ENCODE measurements around the gene PRAF2. TPM values are rescaled to one million over a fixed set of nuclear protein-coding genes. Genes with fewer than 3 reads are reported as not detected.

PRAF2 gene
- polyA plus RNA-seq, 2 of the 4 experiments (the other 2 are of a cell fraction): 13.6 to 35.4 TPM

DNA sequence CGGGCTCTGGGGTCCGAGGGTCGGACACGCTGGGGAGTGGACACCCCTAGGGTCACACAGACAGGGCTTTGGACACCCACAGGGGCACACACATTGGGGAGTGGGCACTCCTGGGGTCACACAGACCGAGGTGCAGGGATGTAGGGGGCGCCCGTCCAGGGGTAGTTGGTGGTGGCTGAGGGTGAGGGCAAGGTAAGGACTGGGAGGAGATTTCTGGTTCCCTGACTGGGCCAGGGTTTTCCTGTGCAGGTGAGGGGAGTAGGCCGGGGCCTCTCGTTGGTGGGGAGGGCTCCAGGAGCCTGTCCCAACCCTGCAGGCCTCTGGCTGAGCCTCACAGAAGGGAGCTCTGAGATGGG lies 27.8 kb upstream of the PRAF2 start:
- 24% methylated on average over 4 of the region's 9 CpGs for WGBS (ENCODE audit: missing lambda C conversion rate)
- ChIA-PET POLR2A (interaction anchor here (1.0 kb wide), 2 partner anchors 22 to 70 kb away, joined by 3 read pairs; partner anchors contain the start of gene PLP2), CTCF (interaction anchor here (1.8 kb wide), 1 partner anchor 12 kb away, joined by 4 read pairs; no protein-coding TSS in a partner anchor)
- TF ChIP-seq MAFK (IDR thresholded peaks at IDR 0.05; ENCODE audit: partially characterized antibody): no peak
- 0 out of 2 replicates have a peak, but pooled peaks have one; percentile 7 for TF ChIP-seq E2F6 (IDR thresholded peaks at IDR 0.05; ENCODE audit: borderline replicate concordance, low read depth)
- Histone ChIP-seq H3K4me2 (peak overlapping the region; percentile 87), H3K27ac (peak overlapping the region; percentile 83 to 97), H3K4me3 (peak overlapping the region; percentile 65), H3K9me3 (no peaks in the 10 kb centered on the region), H3K4me1 (peaks cover 14% of the 10 kb centered on the region; the same call in 2 of the 3 replicates)
- DNase-seq (ENCODE audit: low read depth in 1 of 2, low spot score in 1 of 2) (no peak), FAIRE-seq (no peak), ATAC-seq (peak; percentile 44 to 53)

DNA sequence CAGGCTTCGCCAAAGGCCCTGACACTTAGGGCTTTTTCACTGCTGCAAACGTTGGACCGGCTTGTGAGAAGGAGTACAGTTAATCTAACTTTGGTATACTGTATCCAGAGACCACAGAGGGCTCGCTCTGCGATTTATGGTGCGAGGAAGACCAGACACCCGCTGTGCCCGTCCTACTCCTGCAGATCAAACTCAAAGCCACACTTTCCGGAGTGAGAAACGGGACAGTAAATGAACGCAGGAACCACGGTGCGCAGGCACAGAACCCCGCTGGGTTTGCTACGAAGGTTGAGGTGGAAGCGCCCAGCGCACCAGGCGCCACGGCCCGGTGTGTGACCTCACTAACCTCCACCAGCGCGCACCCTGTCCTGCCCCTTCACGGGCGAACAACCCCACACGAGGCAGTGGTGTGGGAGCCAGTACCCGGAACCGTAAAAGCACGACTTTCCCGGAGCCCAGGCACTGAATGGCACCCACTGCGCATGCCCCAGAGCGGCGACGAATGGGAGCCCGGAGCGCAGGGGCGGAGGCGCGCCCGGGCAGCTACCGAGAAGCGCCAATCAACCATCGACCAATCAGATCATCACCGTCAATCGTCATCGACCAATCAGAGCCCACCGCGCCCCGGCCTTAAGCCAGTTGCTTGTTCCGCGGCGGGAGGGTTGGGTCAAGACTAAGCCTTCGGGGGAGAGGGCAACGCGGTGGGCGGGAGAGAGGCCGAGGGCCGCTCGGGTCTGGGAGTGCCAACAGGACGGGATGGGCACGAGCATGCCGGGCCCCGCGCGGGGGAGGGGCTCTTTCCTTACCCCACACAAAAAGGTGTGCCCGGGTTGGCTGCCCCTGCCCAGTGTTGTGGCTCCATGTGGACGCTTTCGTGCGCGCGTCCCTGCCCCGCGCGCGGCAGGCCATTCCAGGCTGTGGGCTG lies 27.2 kb upstream of the PRAF2 start:
- peak; percentile 95 for FAIRE-seq
- POLR2A ChIA-PET: interaction anchor here (0.6 to 1.0 kb wide), 4 partner anchors 22 to 143 kb away, joined by 3 read pairs; partner anchors contain the start of gene PLP2

More for the DNA sequence above, 27.2 kb upstream of the PRAF2 start:
- Histone ChIP-seq H3K4me3 (peak overlapping the region; percentile 65), H3K27ac (peak overlapping the region; percentile 83 to 97), H3K4me1 (peaks cover 14% of the 10 kb centered on the region; the same call in 2 of the 3 replicates), H3K9me3 (no peaks in the 10 kb centered on the region), H3K4me2 (peak overlapping the region; percentile 87)
- TF ChIP-seq, protein P1, sequence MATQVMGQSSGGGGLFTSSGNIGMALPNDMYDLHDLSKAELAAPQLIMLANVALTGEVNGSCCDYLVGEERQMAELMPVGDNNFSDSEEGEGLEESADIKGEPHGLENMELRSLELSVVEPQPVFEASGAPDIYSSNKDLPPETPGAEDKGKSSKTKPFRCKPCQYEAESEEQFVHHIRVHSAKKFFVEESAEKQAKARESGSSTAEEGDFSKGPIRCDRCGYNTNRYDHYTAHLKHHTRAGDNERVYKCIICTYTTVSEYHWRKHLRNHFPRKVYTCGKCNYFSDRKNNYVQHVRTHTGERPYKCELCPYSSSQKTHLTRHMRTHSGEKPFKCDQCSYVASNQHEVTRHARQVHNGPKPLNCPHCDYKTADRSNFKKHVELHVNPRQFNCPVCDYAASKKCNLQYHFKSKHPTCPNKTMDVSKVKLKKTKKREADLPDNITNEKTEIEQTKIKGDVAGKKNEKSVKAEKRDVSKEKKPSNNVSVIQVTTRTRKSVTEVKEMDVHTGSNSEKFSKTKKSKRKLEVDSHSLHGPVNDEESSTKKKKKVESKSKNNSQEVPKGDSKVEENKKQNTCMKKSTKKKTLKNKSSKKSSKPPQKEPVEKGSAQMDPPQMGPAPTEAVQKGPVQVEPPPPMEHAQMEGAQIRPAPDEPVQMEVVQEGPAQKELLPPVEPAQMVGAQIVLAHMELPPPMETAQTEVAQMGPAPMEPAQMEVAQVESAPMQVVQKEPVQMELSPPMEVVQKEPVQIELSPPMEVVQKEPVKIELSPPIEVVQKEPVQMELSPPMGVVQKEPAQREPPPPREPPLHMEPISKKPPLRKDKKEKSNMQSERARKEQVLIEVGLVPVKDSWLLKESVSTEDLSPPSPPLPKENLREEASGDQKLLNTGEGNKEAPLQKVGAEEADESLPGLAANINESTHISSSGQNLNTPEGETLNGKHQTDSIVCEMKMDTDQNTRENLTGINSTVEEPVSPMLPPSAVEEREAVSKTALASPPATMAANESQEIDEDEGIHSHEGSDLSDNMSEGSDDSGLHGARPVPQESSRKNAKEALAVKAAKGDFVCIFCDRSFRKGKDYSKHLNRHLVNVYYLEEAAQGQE (IDR thresholded peaks at IDR 0.05): no peak
- TF ChIP-seq MAFK (IDR thresholded peaks at IDR 0.05; ENCODE audit: partially characterized antibody): no peak
- peak in 1 of 2 experiments; percentile 23; a peak in 2 of 5 replicates for TF ChIP-seq JUN (IDR thresholded peaks at IDR 0.05)
- peak; percentile 84 for TF ChIP-seq POLR2A (IDR thresholded peaks at IDR 0.05; ENCODE audit: low read length)
- peak; percentile 73 for TF ChIP-seq RFX5 (IDR thresholded peaks at IDR 0.05)
- peak; percentile 69; the same call in 1 of the 2 replicates for TF ChIP-seq E2F6 (IDR thresholded peaks at IDR 0.05; ENCODE audit: borderline replicate concordance, low read depth)
- TF ChIP-seq, protein P2, sequence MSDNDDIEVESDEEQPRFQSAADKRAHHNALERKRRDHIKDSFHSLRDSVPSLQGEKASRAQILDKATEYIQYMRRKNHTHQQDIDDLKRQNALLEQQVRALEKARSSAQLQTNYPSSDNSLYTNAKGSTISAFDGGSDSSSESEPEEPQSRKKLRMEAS (IDR thresholded peaks at IDR 0.05): peak; percentile 85
- TF ChIP-seq BCL3 (IDR thresholded peaks at IDR 0.05): 0 out of 3 replicates have a peak, but pooled peaks have one; percentile 18
- no peak for TF ChIP-seq EHMT2 (IDR thresholded peaks at IDR 0.05; ENCODE audit: low read depth)
- TF ChIP-seq, protein P3, sequence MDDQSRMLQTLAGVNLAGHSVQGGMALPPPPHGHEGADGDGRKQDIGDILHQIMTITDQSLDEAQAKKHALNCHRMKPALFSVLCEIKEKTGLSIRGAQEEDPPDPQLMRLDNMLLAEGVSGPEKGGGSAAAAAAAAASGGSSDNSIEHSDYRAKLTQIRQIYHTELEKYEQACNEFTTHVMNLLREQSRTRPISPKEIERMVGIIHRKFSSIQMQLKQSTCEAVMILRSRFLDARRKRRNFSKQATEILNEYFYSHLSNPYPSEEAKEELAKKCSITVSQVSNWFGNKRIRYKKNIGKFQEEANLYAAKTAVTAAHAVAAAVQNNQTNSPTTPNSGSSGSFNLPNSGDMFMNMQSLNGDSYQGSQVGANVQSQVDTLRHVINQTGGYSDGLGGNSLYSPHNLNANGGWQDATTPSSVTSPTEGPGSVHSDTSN (IDR thresholded peaks at IDR 0.05): peak; percentile 86
- 2% methylated on average over 20 of the region's 74 CpGs for WGBS (ENCODE audit: missing lambda C conversion rate)
- ATAC-seq (peak; percentile 90 to 97), DNase-seq (ENCODE audit: low read depth in 1 of 2, low spot score in 1 of 2) (peak; percentile 97 to 98)
- CTCF ChIA-PET: interaction anchor here (1.8 kb wide), 1 partner anchor 12 kb away, joined by 4 read pairs; no protein-coding TSS in a partner anchor

Data from A549 (cell line).